ENCODE data around the gene LRRC9.

The LRRC9 gene

DNA sequence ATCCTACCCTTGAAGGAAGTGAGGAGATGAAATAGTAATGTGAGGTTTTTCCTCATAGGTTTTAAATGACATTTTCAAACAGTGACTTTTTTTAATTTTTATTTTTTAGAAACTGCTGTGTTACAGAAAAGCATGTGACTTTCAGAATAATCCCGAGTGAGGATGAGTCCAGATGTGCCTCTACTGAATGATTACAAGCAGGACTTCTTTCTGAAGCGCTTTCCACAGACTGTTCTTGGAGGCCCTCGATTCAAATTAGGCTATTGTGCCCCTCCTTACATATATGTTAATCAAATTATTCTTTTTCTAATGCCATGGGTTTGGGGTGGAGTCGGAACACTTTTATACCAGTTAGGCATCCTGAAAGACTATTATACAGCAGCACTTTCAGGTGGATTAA lies 187.5 kb downstream of the LRRC9 start:
- DNase-seq (ENCODE audit: low read depth): no peak
- TF ChIP-seq, protein P1, sequence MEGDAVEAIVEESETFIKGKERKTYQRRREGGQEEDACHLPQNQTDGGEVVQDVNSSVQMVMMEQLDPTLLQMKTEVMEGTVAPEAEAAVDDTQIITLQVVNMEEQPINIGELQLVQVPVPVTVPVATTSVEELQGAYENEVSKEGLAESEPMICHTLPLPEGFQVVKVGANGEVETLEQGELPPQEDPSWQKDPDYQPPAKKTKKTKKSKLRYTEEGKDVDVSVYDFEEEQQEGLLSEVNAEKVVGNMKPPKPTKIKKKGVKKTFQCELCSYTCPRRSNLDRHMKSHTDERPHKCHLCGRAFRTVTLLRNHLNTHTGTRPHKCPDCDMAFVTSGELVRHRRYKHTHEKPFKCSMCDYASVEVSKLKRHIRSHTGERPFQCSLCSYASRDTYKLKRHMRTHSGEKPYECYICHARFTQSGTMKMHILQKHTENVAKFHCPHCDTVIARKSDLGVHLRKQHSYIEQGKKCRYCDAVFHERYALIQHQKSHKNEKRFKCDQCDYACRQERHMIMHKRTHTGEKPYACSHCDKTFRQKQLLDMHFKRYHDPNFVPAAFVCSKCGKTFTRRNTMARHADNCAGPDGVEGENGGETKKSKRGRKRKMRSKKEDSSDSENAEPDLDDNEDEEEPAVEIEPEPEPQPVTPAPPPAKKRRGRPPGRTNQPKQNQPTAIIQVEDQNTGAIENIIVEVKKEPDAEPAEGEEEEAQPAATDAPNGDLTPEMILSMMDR (conservative IDR thresholded peaks at IDR 0.05; ENCODE audit: low read depth, low read length): no peak

DNA sequence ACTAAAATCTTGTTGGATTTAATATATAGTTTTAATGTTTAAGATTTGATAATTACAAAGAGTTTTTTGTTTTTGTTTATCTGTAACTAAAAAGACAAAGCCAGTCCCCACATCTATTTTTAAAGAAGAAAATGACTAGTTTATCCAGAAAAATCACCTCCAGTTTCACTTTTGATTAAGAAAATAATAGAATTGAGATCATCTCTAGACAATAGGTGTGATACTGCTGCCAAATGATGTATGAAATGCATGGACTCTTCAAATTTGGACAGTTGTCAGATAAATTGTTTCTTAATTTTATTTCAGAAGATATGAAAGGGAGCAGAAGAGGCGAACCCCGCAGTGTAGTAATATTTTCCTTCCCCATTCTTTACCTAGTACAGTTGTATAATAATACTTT lies 191.8 kb downstream of the LRRC9 start:
- DNase-seq (ENCODE audit: low read depth): no peak
- TF ChIP-seq, protein P1 (conservative IDR thresholded peaks at IDR 0.05; ENCODE audit: low read depth, low read length): no peak
- no peak overlapping the region for H3K4me3 ChIP-seq (ENCODE audit: low read length)

More for the DNA sequence above, 187.5 kb downstream of the LRRC9 start:
- no peak overlapping the region for H3K4me3 ChIP-seq (ENCODE audit: low read length)

Measured in retinal pigment epithelial cell (primary cell).